Measurements from ENCODE around the gene CD33. TPM values are rescaled to one million over a fixed set of nuclear protein-coding genes. Genes with fewer than 3 reads are reported as not detected.

The CD33 gene
- total RNA-seq, 1 donor from 2014 or later = not detected

DNA sequence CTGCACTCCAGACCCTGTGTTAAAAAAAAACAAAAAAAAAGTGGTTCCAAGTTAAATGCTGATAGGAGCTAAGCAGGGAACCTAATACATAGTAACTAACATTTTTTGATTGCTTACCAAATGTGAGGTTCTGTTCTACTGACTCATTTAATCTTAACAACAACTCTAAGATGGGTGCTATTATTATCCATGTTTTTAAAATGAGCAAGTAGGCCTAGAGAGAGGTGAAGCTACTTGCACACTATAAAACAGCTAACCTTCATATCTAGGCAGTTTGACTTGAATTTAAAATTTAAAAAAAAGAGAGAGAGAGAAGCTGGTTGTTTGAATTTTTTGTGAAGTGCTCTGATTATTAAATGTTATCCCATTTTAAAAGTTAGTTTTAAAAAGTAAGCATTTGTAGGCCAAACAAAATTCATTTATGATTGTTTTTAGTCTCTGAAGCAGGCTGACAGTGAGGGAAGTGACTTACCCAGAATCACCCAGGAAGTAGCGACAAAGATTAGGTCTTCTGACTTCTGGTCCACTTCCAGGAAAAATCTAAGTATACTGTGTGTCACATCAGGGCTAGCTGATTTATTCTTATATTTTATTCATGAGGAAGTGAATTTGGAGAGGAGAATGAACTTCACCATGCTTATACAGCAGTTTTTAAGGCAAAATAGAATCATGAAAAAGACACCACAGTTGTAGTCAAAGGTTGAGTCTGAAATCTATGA, 28.4 kb downstream of the CD33 start:
- Mint-ChIP-seq H3K4me3 (ENCODE audit: unreplicated experiment) (no peak overlapping the region), H3K9me3 (ENCODE audit: unreplicated experiment) (peaks cover 1% of the 10 kb centered on the region), H3K27ac (ENCODE audit: unreplicated experiment) (no peak overlapping the region), H3K4me1 (ENCODE audit: low read depth, unreplicated experiment) (no peaks in the 10 kb centered on the region), H3K36me3 (ENCODE audit: unreplicated experiment) (no peaks in the 10 kb centered on the region), H3K27me3 (ENCODE audit: unreplicated experiment) (no peaks in the 10 kb centered on the region)
- no peak for DNase-seq
- TF ChIP-seq CTCF (IDR thresholded peaks at IDR 0.05; ENCODE audit: partially characterized antibody, unreplicated experiment) = no peak

GRCh38 chr19:51256155-51256625, 31.3 kb downstream of the CD33 start:
- no peaks in the 10 kb centered on the region for H3K27me3 Mint-ChIP-seq (ENCODE audit: unreplicated experiment)
- DNase-seq = no peak
- H3K4me1 Mint-ChIP-seq (ENCODE audit: low read depth, unreplicated experiment) = peaks cover 14% of the 10 kb centered on the region
- H3K4me3 Mint-ChIP-seq (ENCODE audit: unreplicated experiment) = no peak overlapping the region
- no peak overlapping the region for H3K27ac Mint-ChIP-seq (ENCODE audit: unreplicated experiment)
- H3K36me3 Mint-ChIP-seq (ENCODE audit: unreplicated experiment) = no peaks in the 10 kb centered on the region
- H3K9me3 Mint-ChIP-seq (ENCODE audit: unreplicated experiment) = peaks cover 1% of the 10 kb centered on the region
- TF ChIP-seq CTCF (IDR thresholded peaks at IDR 0.05; ENCODE audit: partially characterized antibody, unreplicated experiment) = no peak

DNA sequence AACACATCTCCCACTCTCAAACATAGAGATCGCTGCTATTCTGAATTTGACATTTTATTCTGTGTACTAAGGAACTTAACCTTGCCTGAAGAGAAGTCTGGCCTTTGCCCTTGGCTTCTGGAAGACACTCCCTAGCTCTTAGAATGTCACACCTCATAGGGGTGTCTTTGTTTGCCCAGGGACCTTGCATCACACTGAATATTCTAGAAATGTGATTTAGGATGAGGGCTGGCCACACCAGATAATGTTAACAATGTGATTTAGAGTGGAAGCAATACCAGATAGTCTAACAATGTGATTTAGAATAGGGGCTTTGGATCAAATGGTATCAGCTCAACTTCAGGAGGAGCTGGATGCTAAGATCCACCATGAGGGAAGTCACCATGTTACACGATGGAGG, 32.6 kb downstream of the CD33 start:
- no peaks in the 10 kb centered on the region for H3K27me3 Mint-ChIP-seq (ENCODE audit: unreplicated experiment)
- TF ChIP-seq CTCF (IDR thresholded peaks at IDR 0.05; ENCODE audit: partially characterized antibody, unreplicated experiment) = no peak
- peaks cover 1% of the 10 kb centered on the region for H3K9me3 Mint-ChIP-seq (ENCODE audit: unreplicated experiment)
- H3K4me3 Mint-ChIP-seq (ENCODE audit: unreplicated experiment) = no peak overlapping the region
- no peak overlapping the region for H3K27ac Mint-ChIP-seq (ENCODE audit: unreplicated experiment)
- H3K36me3 Mint-ChIP-seq (ENCODE audit: unreplicated experiment) = no peaks in the 10 kb centered on the region
- no peak for DNase-seq
- H3K4me1 Mint-ChIP-seq (ENCODE audit: low read depth, unreplicated experiment) = peaks cover 14% of the 10 kb centered on the region

DNA sequence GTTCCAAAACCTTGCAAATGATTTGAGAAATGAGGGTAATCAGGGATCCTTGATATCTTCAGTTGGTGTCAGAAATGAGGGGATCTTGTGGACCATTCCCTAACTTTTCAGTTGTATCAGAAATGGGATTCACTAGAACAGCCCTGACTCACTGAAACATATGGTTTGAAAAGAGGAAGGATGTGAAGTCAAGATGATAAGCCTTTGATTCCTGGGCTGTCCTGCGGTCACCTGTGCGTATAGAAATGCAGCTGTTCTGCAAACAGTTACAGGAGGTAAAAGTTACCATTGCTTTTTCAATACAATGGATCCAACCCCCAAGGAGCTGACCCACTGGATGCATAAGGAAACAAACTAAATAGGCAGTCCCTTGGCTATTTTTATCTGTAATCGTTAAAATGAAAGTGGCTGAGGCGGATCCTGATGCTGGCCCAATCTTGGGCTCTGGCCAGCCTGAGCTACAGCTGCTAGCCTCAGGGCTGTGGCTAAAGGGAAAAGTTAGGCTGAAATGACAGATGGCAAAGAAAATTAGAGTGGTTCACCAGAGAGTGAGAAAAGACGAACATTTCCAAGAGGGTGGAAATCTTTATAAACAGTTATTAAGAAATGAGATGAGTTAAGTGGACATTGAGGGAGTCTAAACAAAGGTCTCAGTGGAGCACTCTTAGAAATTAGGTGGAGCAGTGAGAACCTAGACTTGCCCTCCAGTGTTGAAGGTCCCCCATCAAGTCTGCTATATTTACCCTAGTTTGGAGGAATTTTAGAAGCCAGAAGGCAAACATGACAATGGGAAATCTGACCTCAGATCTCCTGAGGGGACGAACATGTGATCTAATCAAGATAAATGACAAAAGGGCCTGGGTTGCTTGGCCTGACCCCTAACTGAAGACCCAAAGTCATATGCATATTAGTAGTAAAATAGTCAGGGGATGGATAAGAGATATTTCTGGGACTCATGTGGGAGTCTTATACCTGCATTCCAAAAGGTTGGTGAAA, 33.6 kb downstream of the CD33 start:
- H3K27ac Mint-ChIP-seq (ENCODE audit: unreplicated experiment) = no peak overlapping the region
- no peak for TF ChIP-seq CTCF (IDR thresholded peaks at IDR 0.05; ENCODE audit: partially characterized antibody, unreplicated experiment)
- no peak for DNase-seq
- peaks cover 1% of the 10 kb centered on the region for H3K9me3 Mint-ChIP-seq (ENCODE audit: unreplicated experiment)
- H3K36me3 Mint-ChIP-seq (ENCODE audit: unreplicated experiment) = no peaks in the 10 kb centered on the region
- H3K27me3 Mint-ChIP-seq (ENCODE audit: unreplicated experiment) = no peaks in the 10 kb centered on the region
- peaks cover 14% of the 10 kb centered on the region for H3K4me1 Mint-ChIP-seq (ENCODE audit: low read depth, unreplicated experiment)
- H3K4me3 Mint-ChIP-seq (ENCODE audit: unreplicated experiment) = no peak overlapping the region

Measured in glutamatergic neuron (in vitro differentiated cells).